Measurements from ENCODE around the gene NRXN2. TPM values are rescaled to one million over a fixed set of nuclear protein-coding genes. Genes with fewer than 3 reads are reported as not detected.
A peak's percentile ranks its signal among the peaks of the same experiment; 100 is the strongest.

NRXN2 gene
- total and polyA plus RNA-seq, 7 donors = 0.44 to 5.2 (median 1.9) TPM

DNA sequence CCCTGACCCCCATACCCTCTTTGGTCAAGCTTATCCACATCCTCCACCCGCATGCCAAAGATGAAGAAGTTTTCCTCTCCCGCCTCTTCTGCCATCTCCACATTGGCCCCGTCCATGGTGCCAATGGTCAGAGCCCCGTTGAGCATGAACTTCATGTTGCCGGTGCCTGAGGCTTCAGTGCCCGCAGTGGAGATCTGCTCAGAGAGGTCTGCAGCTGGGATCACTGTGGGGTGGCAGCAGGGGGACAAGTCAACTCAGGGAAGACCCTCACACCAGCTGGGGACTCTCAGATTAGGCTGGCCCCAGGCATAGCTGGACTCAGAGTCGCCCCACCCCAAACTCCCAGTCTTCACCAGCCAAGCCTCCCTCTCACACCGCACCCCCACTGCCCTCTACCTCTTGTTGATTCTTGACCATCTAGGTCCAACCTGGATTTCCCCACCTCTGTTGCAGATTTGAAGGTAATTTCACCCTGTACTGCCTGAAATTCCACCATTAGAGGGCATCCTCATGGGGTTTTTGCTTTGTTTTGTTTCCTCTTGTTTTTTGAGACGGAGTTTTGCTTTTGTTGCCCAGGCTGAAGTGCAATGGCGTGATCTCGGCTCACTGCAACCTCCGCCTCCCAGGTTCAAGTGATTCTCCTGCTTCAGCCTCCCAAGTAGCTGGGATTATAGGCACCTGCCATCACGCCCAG, 27.5 kb upstream of the NRXN2 start:
- WGBS, 3 donors = 81 to 88% (median 86%) methylated on average over 13 of the region's 13 CpGs
- peaks cover 0 to 87% of the 10 kb centered on the region in 2 donors for H3K36me3 ChIP-seq (ENCODE audit: insufficient read depth in 1 of 2, low read depth in 1 of 2)
- ATAC-seq (no peak), DNase-seq (peak; percentile 7 to 40)
- H3K4me3 ChIP-seq = no peak overlapping the region
- H3K27ac ChIP-seq = no peak overlapping the region
- TF ChIP-seq, protein P1, sequence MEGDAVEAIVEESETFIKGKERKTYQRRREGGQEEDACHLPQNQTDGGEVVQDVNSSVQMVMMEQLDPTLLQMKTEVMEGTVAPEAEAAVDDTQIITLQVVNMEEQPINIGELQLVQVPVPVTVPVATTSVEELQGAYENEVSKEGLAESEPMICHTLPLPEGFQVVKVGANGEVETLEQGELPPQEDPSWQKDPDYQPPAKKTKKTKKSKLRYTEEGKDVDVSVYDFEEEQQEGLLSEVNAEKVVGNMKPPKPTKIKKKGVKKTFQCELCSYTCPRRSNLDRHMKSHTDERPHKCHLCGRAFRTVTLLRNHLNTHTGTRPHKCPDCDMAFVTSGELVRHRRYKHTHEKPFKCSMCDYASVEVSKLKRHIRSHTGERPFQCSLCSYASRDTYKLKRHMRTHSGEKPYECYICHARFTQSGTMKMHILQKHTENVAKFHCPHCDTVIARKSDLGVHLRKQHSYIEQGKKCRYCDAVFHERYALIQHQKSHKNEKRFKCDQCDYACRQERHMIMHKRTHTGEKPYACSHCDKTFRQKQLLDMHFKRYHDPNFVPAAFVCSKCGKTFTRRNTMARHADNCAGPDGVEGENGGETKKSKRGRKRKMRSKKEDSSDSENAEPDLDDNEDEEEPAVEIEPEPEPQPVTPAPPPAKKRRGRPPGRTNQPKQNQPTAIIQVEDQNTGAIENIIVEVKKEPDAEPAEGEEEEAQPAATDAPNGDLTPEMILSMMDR (IDR thresholded peaks at IDR 0.05) = no peak
- H3K9me3 ChIP-seq = no peaks in the 10 kb centered on the region
- H3K27me3 ChIP-seq (ENCODE audit: insufficient read depth in 3 of 3, low read length in 2 of 3) = no peaks in the 10 kb centered on the region
- peaks cover 36% of the 10 kb centered on the region for H3K4me1 ChIP-seq
- intact Hi-C loops (cut with DNase I) = no loop called here

DNA sequence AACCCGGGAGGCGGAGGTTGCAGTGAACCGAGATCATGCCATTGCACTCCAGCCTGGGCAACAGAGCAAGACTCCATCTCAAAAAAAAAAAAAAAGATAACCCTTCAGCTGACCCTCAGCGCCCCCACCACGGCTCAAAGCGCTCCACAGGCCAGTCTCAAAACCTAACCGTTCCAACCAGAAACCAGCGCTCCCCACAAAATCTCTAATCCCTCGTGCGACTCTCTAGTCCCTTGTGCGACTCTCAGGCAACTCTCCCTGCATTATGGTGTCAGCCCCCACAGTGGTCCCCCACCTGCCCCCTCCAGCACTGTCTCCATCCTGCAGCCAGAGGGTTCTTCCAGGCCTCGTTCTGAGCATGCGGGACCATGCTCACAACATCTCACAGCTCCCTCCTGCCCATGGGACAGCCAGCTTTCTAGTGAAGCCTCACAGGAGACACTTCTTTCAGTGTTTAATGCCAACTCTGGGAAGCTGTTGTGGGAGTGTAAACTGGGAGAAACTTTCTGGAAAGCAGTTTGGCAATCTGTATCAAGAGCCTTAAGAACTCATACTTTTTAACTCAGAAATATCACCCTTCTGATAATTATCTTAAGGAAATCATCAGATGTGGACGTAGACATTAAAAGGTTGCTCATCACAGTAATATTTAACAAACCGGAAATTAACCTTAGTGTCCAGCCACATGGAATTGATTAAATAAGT, 25.1 kb upstream of the NRXN2 start:
- DNase-seq (peak; percentile 12 to 39), ATAC-seq (no peak)
- H3K36me3 ChIP-seq (ENCODE audit: insufficient read depth in 1 of 2, low read depth in 1 of 2) = peaks cover 0 to 66% of the 10 kb centered on the region in 2 donors
- 57 to 79% (median 66%) methylated on average over 15 of the region's 15 CpGs for WGBS, 3 donors
- no peaks in the 10 kb centered on the region for H3K9me3 ChIP-seq
- TF ChIP-seq, protein P1 (IDR thresholded peaks at IDR 0.05) = no peak
- peaks cover 39% of the 10 kb centered on the region for H3K4me1 ChIP-seq
- no peak overlapping the region for H3K27ac ChIP-seq
- no peak overlapping the region for H3K4me3 ChIP-seq
- intact Hi-C loops (cut with DNase I) = no loop called here
- no peaks in the 10 kb centered on the region for H3K27me3 ChIP-seq (ENCODE audit: insufficient read depth in 3 of 3, low read length in 2 of 3)

DNA sequence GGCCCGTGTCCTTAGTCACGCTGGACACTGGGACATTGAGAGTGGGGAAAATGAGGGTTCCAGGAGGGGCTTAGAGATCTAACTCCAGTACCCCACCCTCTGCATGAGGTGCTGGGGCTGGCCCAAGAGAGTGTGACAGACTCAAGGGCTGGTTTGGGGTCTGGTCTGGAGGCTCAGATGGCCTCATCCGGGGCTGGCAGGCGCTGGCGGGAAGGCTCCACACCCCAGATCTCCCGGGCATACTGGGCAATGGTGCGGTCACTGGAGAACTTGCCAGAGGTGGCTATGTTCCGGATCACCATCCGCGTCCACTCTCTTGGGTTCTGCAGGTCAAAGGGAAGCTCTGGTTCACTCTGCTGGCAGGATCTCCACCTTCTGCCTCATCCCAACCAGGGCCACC, 23.5 kb upstream of the NRXN2 start:
- peak overlapping the region; percentile 76 for H3K4me3 ChIP-seq
- 21 to 34% (median 28%) methylated on average over 10 of the region's 10 CpGs for WGBS, 3 donors
- H3K36me3 ChIP-seq (ENCODE audit: insufficient read depth in 1 of 2, low read depth in 1 of 2) = peaks cover 0 to 49% of the 10 kb centered on the region in 2 donors
- H3K27me3 ChIP-seq (ENCODE audit: insufficient read depth in 3 of 3, low read length in 2 of 3) = no peaks in the 10 kb centered on the region
- intact Hi-C loops (cut with DNase I) = no loop called here
- TF ChIP-seq, protein P1 (IDR thresholded peaks at IDR 0.05) = no peak
- H3K9me3 ChIP-seq = no peaks in the 10 kb centered on the region
- peak in 2 of 4 donors; percentile 7 to 11 for ATAC-seq
- H3K27ac ChIP-seq = peak overlapping the region; percentile 82
- peaks cover 44% of the 10 kb centered on the region for H3K4me1 ChIP-seq
- DNase-seq = peak in 1 of 2 donors; percentile 67

GRCh38 chr11:64745521-64746328, 22.7 kb upstream of the NRXN2 start:
- intact Hi-C loops (cut with DNase I) = no loop called here
- H3K36me3 ChIP-seq (ENCODE audit: insufficient read depth in 1 of 2, low read depth in 1 of 2) = peaks cover 0 to 42% of the 10 kb centered on the region in 2 donors
- no peaks in the 10 kb centered on the region for H3K9me3 ChIP-seq
- H3K27me3 ChIP-seq (ENCODE audit: insufficient read depth in 3 of 3, low read length in 2 of 3) = no peaks in the 10 kb centered on the region
- peak; percentile 50 to 60 (median 58) for ATAC-seq
- peaks cover 44% of the 10 kb centered on the region for H3K4me1 ChIP-seq
- WGBS, 3 donors = 0 to 3% (median 1%) methylated on average over 45 to 52 of the region's 52 CpGs
- peak overlapping the region; percentile 82 for H3K27ac ChIP-seq
- H3K4me3 ChIP-seq = peak overlapping the region; percentile 76
- TF ChIP-seq, protein P1 (IDR thresholded peaks at IDR 0.05) = no peak
- DNase-seq = peak; percentile 85 to 93
